Measurements from ENCODE around the gene RAB36.

The RAB36 gene

GRCh38 chr22:23117891-23118646 lies 27.2 kb upstream of the RAB36 start:
- no peak for TF ChIP-seq CTCF (IDR thresholded peaks at IDR 0.05; ENCODE audit: low read length, missing control alignments)
- DNase-seq (ENCODE audit: low read depth): no peak
- H3K4me3 ChIP-seq (replicated peaks; ENCODE audit: low read depth, low read length): no peak overlapping the region

- no peak for TF ChIP-seq CTCF (IDR thresholded peaks at IDR 0.05; ENCODE audit: low read length, missing control alignments)
- DNase-seq (ENCODE audit: low read depth): no peak
These were observed 26.4 kb upstream of the RAB36 start for GRCh38 chr22:23118647-23119493.

GRCh38 chr22:23119494-23120414 lies 25.5 kb upstream of the RAB36 start:
- no peak for DNase-seq (ENCODE audit: low read depth)
- TF ChIP-seq CTCF (IDR thresholded peaks at IDR 0.05; ENCODE audit: low read length, missing control alignments): no peak
- no peak overlapping the region for H3K4me3 ChIP-seq (replicated peaks; ENCODE audit: low read depth, low read length)

More at GRCh38 chr22:23118647-23119493, 26.4 kb upstream of the RAB36 start:
- no peak overlapping the region for H3K4me3 ChIP-seq (replicated peaks; ENCODE audit: low read depth, low read length)

GRCh38 chr22:23120415-23120899 lies 24.8 kb upstream of the RAB36 start:
- no peak for DNase-seq (ENCODE audit: low read depth)
- no peak overlapping the region for H3K4me3 ChIP-seq (replicated peaks; ENCODE audit: low read depth, low read length)
- no peak for TF ChIP-seq CTCF (IDR thresholded peaks at IDR 0.05; ENCODE audit: low read length, missing control alignments)

GRCh38 chr22:23121000-23121421 lies 24.3 kb upstream of the RAB36 start:
- DNase-seq (ENCODE audit: low read depth): no peak
- no peak overlapping the region for H3K4me3 ChIP-seq (replicated peaks; ENCODE audit: low read depth, low read length)
- TF ChIP-seq CTCF (IDR thresholded peaks at IDR 0.05; ENCODE audit: low read length, missing control alignments): no peak

- no peak overlapping the region for H3K4me3 ChIP-seq (replicated peaks; ENCODE audit: low read depth, low read length)
- DNase-seq (ENCODE audit: low read depth): no peak
- no peak for TF ChIP-seq CTCF (IDR thresholded peaks at IDR 0.05; ENCODE audit: low read length, missing control alignments)
These were observed 23.9 kb upstream of the RAB36 start for GRCh38 chr22:23121424-23121823.

All from fibroblast of pulmonary artery (primary cell).